Measurements from ENCODE around the gene CAMK2G.

CAMK2G gene

DNA sequence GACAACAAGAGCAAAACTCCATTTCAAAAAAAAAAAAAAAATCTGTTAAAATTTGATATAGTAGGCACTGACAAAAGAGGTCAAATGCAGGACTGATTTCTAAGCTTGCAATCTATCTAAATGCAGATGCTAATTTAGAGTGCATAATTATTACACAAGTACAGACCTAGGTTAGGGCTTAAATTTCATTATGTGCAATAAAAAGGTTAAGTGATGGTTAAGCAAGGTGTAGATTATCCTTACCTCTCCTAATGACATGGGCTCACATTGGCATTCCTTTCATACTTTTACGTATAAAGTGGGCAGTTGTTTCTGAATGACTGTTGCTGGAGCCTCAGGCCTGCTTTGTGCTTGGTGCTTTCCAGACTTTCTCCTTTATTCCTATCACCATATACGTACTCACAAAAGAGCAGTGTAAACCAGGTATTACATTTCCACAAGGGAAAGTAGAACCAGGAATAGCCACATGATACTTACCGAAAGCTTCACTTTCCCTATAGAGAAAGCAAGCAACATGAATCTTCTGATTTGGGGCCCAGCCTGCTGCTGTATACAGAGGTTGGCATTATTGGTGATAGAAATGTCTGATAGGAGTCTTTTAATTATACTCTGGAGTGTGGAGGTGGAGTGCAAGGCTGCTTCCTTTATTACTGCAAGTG lies 94.7 kb downstream of the CAMK2G start:
- DNase-seq (ENCODE audit: low read depth in 1 of 2, low spot score in 1 of 2) = no peak

DNA sequence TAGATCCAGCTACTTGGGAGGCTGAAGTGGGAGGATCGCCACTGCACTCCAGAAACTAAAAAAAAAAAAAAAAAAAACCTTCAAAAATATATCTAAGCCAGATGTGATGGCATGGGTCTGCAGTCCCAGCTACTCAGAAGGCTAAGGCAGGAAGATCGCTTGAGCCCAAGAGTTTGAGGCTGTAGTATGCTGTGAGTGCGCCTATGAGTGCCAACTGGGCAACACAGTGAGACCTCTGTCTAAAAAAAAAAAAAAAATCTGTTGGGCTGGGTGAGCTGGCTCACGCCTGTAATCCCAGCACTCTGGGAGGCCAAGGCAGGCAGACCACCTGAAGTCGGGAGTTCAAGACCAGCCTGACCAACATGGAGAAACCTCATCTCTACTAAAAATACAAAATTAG lies 95.3 kb downstream of the CAMK2G start:
- DNase-seq (ENCODE audit: low read depth in 1 of 2, low spot score in 1 of 2) = no peak

DNA sequence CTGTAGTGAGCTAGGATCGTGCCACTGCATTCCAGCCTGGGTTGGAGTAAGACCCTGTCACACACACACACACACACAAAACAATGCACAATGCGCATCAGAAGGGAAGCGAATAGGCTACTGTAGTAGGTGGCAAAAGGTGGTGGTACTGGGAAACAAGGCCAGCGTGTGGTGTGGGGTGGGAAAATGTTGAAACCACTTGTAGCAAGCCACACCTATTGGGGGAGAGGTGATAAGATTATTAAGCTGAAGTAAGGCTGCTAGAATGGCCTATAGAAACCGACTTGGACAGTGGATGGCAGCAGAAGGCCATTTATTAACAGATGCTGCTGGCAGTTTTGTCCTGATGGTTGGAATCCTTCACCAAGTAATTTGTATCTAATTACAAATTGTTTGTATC lies 99.7 kb downstream of the CAMK2G start:
- DNase-seq (ENCODE audit: low read depth in 1 of 2, low spot score in 1 of 2) = no peak

DNA sequence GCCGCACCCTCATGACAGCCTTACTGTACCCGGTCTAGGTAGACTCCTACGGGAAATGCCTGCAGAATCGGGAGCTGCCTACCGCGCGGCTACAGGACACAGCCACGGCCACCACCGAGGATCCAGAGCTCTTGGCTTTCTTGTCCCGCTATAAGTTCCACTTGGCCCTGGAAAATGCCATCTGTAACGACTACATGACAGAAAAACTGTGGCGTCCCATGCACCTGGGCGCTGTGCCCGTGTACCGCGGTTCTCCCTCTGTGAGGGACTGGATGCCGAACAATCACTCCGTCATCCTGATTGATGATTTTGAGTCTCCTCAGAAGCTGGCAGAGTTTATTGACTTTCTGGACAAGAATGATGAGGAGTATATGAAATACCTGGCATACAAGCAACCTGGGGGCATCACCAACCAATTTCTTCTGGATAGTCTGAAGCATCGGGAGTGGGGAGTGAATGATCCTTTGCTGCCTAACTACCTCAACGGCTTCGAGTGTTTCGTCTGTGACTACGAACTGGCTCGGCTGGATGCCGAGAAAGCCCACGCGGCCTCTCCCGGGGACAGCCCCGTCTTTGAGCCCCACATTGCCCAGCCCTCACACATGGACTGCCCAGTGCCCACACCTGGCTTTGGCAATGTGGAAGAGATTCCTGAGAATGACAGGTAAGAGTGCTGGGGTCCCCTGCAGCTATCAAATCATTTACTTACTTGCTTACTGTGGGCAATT lies 101.0 kb downstream of the CAMK2G start:
- peak in 1 of 2 donors; percentile 23 for DNase-seq (ENCODE audit: low read depth in 1 of 2, low spot score in 1 of 2)

DNA sequence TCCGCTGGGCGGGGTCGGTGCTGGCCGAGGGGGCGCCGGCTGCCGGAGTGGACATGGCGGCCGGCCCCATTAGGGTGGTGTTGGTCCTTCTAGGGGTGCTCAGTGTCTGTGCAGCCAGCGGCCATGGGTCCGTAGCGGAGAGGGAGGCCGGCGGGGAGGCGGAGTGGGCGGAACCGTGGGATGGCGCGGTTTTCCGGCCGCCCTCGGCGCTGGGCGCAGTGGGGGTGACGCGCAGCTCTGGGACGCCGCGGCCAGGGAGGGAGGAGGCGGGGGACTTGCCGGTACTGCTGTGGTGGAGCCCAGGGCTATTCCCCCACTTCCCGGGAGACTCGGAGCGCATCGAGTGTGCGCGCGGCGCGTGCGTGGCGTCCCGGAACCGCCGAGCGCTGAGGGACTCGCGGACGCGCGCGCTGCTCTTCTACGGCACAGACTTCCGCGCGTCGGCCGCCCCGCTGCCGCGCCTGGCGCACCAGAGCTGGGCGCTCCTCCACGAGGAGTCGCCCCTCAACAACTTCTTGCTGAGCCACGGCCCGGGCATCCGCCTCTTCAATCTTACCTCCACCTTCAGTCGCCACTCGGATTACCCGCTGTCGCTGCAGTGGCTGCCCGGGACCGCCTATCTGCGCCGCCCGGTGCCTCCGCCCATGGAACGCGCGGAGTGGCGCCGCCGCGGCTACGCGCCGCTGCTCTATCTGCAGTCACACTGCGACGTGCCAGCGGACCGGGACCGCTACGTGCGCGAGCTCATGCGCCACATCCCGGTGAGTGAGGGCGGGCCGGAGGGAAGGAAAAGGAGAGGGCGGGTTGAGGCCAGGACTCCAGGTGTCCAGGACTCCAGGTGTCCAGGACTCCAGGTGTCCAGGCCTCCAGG lies 101.8 kb downstream of the CAMK2G start:
- DNase-seq (ENCODE audit: low read depth in 1 of 2, low spot score in 1 of 2) = peak; percentile 56 to 62

DNA sequence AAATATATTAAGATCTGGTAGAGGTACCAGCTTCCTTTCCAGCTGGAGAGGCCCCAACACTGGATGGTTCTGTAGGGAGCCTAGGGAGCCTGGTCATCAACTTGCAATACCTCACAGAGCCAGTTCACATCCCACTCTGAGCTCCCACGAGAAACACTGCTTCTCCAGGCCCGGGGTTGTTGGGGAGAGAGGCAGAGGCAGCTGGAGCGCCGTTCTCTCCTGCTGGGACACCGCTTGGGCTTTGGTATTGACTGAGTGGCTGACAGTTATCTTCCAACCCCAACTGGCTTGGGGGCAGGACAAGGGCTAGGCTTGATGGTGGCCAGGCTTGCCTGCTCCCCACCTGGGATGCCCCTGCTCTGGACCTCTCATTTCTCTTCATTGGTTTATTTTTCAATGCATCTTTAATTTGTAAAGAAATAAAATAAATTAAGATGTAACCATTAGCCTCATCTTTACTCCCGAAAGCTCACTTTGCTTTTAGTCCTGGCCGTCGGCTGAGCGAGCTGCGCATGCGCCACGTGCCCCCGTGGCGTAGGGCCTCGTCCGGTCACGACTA lies 102.6 kb downstream of the CAMK2G start:
- peak; percentile 52 to 55 for DNase-seq (ENCODE audit: low read depth in 1 of 2, low spot score in 1 of 2)

DNA sequence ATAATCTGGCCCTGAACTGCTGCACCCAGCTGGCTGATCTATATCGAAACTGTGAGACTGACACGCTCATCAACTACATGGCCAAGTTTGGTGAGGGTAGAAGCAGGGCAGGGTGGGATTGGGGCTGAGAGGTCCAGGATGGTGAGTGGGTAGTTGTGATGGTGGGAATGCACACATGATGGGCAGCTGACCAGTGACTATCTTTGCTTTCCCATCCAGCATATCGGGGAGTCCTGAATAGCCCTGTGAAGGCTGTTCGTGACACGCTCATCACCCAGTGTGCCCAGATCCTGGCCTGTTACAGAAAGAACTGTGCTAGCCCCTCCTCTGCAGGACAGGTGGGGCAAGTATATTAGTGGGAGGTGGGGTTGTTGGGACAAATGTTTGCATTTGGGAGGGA lies 105.0 kb downstream of the CAMK2G start:
- no peak for DNase-seq (ENCODE audit: low read depth in 1 of 2, low spot score in 1 of 2)

DNA sequence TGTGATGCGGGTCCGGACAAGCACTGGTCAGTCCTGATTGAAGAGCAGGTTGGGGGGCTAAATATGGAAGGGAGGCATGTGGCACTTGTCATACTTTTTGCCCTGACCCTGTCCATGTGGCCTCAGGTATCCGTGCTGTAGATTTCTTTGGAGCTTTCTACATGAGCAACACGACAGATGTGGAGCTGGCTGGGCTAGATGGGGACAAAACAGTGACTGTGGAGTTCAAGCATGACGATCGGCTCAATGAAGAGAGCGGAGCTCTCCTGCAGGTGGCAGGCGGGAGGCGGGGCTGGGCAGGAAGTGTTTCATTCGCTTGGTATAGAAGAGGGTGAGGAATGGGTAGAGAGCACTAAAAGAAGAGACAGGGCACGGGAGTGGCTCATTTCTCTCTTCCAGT lies 105.5 kb downstream of the CAMK2G start:
- peak; percentile 25 for DNase-seq (ENCODE audit: low read depth in 1 of 2, low spot score in 1 of 2)

DNA sequence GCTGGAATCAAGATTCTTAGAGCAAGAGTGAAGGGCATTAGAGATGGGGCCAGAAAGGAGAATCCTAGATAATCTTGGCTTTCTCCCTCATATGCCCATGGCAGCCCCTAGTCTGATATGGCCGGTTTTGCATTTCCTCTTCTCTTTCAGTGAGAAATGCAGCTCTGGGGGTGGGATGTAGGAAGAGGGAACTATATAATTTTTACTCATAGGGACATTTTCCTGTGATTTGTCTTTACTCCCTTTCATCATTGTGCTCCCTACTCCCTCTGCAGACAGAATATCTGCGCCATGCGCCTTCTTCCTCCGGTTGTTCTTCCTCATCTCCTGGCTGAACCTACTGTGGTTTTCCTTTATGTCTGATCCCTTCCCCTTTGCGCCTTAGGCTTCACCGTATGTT lies 109.3 kb downstream of the CAMK2G start:
- no peak for DNase-seq (ENCODE audit: low read depth in 1 of 2, low spot score in 1 of 2)

DNA sequence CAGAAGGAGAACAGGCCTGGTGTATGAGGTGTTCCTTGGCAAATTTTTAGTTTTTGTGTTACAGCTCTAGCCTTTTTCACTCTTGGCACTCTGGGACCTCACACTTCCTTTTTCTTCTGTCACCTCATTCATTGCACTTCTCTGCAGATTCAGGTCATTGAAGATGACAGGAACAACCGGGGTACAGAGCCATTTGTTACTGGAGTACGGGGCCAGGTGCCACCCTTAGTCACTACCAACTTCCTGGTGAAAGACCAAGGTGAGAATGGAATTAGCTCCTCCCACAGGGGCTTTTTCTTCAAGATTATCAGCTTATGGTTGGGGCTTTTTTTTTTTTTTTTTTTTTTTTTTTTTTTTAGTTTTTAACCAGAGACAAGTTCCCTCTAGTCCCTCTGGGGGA lies 111.0 kb downstream of the CAMK2G start:
- DNase-seq (ENCODE audit: low read depth in 1 of 2, low spot score in 1 of 2) = no peak

DNA sequence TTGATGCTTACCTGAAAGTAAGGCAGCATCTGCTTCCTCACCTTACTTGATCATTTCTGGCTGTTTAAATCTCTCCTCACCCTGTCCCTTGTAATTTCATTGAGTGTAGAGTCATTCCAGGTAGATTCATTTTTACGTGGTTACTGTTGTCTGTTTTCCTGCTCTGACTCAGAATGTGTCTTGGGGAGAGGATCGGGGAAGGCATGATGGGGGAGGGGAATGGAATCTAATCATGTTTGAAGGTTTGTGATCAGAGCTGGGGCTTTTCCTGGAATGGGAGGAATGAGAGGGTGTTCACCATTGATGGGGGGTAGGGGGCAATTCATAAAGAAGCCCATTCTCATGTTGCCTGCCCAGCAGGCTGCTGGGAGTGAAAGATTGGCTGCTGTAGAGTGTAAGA lies 111.4 kb downstream of the CAMK2G start:
- no peak for DNase-seq (ENCODE audit: low read depth in 1 of 2, low spot score in 1 of 2)

Measured in activated CD4-positive, alpha-beta T cell treated with anti-CD3 and anti-CD28 coated beads, Interleukin-2, amount 50 U/mL, for 24 hours (primary cell).